DMS153 treated with DMSO at 0.1 percent for 48 hours (cell line): ENCODE results near the gene SYT7.

Source experiments
- DNase-seq: peaks from one replicate; lab custom pipeline; 2025; ENCODE audit not compliant: unreplicated experiment; lab: John Stamatoyannopoulos, UW

The SYT7 gene

DNA sequence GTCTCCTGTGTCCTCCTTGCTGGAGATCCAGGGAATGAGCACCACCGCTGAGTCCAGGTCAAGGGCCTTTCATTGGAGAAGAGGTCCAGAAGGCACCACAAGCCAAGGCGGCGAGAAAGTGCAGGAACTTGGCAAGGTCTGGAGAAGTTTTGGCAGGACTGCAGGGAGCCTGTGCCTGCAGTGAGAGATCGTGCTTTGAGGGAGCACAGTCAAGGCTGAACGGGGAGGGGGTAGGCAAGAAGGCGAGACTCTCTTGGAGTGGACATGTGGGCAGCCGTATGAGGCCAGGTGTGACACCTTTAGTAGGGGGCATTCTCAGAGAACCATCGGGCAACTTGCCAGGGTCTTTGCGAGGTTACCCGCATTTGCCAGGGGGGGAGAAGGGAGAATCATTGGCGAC, 41.9 kb downstream of the SYT7 start:
- no peak for DNase-seq

DNA sequence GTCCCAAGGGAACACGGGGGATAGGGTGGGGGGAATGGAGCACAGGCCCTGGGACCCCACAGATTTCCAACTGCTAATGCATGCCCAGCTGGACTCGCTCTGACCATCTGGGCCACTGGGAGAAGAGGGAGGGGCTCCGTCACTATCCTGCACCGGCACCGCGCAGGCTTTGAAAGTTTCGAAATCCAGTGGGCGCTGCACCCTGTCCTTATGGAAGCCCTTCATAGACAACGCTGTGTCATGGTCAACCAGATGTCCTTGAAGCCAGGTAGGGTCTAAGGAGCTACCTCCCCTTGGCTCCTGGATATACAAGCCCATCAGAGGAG, 42.3 kb downstream of the SYT7 start:
- DNase-seq = no peak

DNA sequence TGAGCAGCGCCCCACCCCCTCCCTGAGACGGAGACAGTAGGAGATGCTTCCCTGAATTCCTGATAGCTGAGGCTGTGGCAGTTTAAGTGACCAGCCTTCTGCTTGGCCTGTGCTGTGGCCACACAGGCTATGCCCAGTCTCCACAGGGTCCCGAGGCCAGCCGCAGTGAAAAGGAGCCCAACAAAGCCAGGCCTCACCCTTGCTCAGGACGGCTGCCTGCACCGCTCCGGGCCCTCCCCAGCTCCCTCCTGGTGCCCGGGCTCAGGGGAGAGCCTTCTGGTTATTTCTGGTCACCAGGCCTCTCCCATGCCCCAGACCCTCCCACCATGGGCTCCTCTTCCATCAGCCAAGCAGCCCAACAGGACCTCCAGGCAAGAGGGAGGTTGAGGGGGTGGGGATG, 43.5 kb downstream of the SYT7 start:
- no peak for DNase-seq

DNA sequence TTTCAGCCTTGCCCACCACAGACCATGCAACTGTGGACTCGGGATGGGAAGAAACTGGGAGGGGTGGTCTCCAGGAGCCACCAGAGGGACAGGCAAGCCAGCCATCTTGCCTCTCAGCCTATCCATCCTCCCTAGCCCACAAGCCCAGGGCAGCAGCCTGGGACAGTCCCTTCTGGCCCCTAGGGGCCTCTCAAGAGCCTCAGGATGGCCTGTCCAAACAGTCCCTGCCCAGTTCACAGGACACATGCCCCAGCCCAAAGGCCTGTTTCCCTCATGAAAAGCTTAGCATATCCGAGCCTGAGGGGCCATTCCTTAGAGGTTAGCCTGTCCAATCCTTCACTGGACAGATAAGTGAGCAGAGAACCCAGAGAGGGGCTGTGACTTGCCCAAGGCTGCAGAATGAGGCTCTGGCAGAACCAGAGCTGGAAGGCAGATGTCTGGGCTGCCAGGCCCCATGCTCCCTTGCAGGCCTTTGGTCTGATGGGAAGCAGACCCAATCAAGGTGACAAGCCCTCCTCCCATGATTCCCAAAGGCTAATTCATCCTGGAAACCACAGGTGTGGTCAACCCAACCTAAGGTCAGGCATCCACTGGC, 44.1 kb downstream of the SYT7 start:
- DNase-seq = no peak

GRCh38 chr11:61535998-61536675, 44.7 kb downstream of the SYT7 start:
- no peak for DNase-seq

GRCh38 chr11:61534933-61535839, 45.7 kb downstream of the SYT7 start:
- no peak for DNase-seq

- DNase-seq = peak; percentile 26
Observed at GRCh38 chr11:61534025-61534932, 46.6 kb downstream of the SYT7 start.

DNA sequence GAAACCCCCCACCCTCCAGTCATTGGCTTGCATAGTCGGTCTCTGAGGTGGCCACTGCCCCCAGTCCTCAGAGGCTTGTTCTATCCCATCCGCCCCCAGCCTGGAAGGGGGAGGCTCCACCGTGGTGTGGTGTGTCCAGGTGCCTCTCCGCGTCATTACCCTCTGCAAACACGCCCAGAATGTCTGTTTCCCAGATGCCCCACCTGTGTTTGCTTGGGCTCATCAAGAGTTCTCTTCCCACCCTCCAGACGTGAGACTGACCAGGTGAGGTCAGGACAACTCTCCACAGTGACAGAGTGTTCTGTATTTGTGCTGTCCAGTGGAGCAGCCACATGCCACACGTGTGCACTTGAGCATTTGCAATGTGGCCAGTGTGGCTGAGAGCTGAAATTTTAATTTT, 47.5 kb downstream of the SYT7 start:
- no peak for DNase-seq

DNA sequence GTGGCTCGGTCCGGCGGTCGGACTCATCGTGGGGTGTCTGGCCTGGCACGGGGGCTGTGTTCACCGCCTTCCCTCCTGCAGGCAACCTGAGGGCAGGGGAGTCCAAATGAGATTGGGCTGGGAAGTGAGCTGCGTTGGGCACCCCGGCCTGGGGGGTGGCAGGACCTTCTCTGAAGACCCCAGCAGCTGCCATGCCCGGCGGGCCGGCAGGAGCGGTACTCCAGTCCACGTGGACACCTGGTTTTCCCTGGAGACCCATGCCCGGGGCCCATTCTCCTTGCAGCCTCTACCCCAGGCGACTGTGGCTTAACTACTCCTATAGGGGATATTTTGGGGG, 47.9 kb downstream of the SYT7 start:
- no peak for DNase-seq

GRCh38 chr11:61532134-61533038, 48.5 kb downstream of the SYT7 start:
- DNase-seq = peak; percentile 6

GRCh38 chr11:61531044-61531443, 49.8 kb downstream of the SYT7 start:
- no peak for DNase-seq

DNA sequence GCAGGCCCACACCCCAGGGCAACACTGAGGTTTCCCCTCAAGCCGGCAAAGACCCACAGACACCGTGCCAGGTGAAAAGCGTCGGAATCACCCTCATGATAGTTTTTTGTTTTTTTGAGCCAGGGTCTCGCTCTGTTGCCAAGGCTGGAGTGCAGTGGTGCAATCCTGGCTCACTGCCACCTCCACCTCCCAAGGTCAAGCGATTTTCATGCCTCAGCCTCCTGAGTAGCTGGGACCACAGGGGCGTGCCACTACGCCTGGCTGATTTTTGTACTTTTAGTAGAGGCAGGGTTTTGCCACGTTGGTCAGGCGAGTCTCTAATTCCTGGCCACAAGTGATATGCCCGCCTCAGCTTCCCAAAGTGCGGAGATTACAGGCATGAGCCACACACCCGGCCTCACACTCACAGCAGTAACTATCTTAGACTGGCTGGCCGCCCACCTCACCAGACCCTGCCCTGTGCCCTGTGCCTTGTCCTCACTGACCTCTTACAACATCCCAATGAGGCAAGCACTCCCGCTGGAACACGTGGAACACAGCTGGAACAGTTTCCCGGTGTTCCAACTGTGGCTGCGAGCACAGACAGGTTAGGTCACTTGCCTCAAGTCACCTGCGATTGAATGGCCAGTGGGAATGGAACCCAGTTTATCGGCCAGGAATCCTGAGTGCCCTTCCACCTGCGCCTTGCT, 51.2 kb downstream of the SYT7 start:
- DNase-seq = no peak

DNA sequence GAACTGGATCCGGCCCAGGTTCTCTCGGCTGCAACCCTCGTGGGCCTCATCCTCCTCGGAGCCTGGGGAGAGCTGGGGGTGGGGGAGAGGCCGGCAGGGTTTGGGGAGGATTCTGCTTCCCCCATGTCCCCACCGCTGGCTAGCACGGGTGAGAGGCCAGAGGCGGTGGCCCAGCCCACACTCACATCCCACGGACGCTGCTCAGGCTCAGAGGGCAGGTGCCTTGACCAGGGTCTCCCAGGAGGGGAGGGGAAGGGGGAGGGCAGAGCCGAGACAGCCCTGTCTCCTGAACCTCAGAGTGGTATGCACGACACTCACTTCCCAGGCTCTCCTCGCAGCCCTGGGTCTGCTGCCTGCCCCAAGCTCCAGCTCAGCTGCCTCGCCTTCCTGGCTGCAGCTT, 52.8 kb downstream of the SYT7 start:
- DNase-seq = no peak

DNA sequence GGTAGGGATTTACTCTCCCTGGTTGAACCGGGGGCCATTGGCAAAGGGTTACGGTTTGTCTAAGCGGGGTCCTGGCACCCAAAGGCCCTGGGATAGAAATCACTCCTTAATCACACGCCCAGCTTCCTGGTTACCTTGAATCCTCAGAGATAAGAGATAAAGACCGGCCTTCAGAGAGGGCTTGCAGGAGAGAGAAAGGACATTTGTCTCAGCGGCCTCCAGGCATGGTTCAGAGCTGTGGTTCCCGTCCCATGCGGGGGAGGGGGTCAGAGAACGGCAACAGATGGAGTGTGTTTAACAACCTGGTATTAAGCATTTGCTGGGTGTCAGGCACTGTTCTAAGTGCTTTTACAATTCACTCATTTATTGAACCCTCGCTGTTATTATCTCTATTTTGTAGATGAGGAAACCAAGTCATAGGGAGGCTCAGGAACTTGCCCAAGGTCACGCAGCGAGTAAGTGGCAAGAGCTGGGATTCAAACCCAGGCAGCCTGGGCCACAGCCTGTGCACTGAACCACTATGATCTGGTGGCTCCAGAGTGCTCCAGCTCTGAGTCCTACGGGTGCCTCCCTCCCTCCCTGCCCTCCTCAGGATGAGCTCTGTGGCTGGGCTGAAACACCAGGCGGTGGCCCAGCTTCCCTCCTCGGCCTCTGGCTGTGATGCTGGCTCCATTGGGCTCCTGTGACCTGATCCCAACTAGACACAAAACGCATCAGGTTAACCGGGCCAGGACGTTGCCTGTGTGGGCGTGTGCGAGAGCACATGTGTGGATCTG, 53.7 kb downstream of the SYT7 start:
- DNase-seq = no peak

DNA sequence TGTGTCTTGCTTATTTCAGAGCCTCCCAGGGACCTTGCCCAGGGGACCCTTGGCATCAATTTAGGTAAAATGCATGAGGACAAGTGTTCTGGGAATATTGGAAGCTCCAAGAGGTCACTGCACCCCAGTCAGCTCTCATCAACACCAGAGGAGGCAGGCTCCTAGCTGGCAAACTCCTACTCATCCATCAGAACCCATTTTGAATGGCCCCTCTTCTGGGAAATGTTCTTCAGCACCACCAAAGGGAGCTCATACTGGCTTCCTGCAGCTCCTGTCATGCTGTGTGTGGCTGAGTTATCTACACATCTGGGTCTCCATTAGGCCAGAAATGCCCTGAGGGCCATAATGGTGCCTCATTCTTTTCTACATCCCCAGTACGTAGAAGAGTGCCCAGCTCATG, 54.6 kb downstream of the SYT7 start:
- no peak for DNase-seq

GRCh38 chr11:61524963-61525587, 55.8 kb downstream of the SYT7 start:
- no peak for DNase-seq

- no peak for DNase-seq
Observed at GRCh38 chr11:61524446-61524845, 56.4 kb downstream of the SYT7 start.

DNA sequence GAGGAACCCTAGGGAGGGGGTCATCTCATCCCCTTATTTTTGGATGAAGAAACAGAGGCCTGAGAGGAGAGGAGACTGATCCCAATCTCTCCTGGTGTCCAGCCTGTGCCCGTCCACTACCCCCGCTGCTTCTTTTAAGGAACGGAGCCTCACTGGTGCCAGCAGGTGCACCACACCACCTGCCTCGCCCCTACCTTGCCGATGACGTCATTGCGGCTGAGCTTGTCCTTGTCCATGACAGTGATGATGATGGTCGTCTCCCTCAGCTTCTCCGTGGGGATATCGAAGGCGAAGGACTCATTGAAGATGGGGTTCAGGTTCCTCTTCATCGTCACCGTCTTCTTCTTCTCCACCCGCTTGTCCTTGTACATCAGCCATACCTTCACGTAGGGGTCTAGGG, 58.0 kb downstream of the SYT7 start:
- DNase-seq = no peak
